Activated naive CD4-positive, alpha-beta T cell treated with anti-CD3 and anti-CD28 coated beads, Interleukin-2, amount 10 ng/mL, durations not matched to agents 7 days and 5 days (primary cell): Measurements from ENCODE around the gene COL25A1.
"Not testable (repeated sequence)": the region's sequence is repeated elsewhere in the genome, so short reads cannot be mapped to it uniquely, and the experiment has no call there.

Experiments used
- CTCF ChIA-PET: fragments of 350-600 bp; sonication (Branson Sonifier 250); formaldehyde crosslinking; loops from one replicate; lab custom pipeline; 2021; ENCODE audit warnings: antibody characterized with exemption; lab: Charles Lee
- DNase-seq: peaks from one replicate; pipeline ENCODE4 v3.0.0-alpha.2; 2020
- H3K27ac Mint-ChIP-seq: one replicate; pipeline ENCODE4 v1.8.0; 2021; ENCODE audit warnings: mild to moderate bottlenecking, moderate library complexity, mixed read lengths
- H3K27me3 Mint-ChIP-seq: one replicate; pipeline ENCODE4 v1.8.0; 2021; ENCODE audit warnings: mild to moderate bottlenecking, mixed read lengths
- H3K36me3 Mint-ChIP-seq: one replicate; pipeline ENCODE4 v1.8.0; 2021; ENCODE audit warnings: mixed read lengths
- H3K4me1 Mint-ChIP-seq: one replicate; pipeline ENCODE4 v1.8.0; 2021; ENCODE audit warnings: mixed read lengths
- H3K4me3 Mint-ChIP-seq: one replicate; pipeline ENCODE4 v1.8.0; 2021; ENCODE audit warnings: mild to moderate bottlenecking, moderate library complexity, mixed read lengths
- H3K9me3 Mint-ChIP-seq: one replicate; pipeline ENCODE4 v1.8.0; 2021; ENCODE audit warnings: mixed read lengths

COL25A1 gene

DNA sequence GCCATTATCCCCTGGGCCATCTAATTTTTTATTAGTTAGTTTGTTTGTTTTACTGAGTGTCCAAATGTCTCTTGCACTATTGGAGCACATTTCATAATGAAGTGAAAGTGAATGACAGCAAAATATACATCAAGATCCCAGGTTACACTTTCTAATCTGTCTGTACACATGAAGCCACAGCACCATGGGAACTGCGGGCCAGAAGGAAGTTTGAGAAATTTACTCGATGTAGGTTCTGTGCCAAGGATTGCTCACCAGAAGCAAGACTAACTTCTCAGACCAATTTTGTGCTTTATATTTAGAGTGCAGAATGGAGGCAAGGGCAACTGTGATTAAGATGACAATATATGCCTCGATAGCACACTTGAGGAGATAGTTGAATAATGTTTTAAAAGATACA lies 258.0 kb downstream of the COL25A1 start:
- H3K36me3 Mint-ChIP-seq: no peaks in the 10 kb centered on the region
- no peak for DNase-seq
- peaks cover 12% of the 10 kb centered on the region for H3K4me1 Mint-ChIP-seq
- H3K27me3 Mint-ChIP-seq: no peaks in the 10 kb centered on the region
- H3K27ac Mint-ChIP-seq: no peak overlapping the region
- H3K4me3 Mint-ChIP-seq: no peak overlapping the region
- CTCF ChIA-PET: no interaction called here
- H3K9me3 Mint-ChIP-seq: no peaks in the 10 kb centered on the region

DNA sequence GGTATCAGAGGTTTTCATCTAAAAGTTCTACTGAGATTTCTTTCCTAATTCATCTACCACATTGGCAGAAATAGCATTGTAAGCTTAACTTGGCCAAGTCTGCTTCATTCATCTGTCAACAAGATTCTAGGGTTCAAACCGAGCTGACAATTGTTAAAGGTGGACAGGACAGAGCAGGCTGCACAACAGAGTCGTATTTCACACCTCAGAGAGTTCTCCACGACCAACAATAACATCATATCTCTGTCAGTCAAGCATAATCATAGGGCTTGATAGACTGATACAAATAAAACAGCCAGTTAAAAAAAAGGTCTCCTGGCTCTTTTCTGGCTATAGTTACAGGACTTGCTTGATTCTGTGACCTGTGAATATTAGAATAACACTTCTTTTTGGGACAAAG lies 259.2 kb downstream of the COL25A1 start:
- Mint-ChIP-seq H3K9me3 (no peaks in the 10 kb centered on the region), H3K4me1 (peaks cover 12% of the 10 kb centered on the region), H3K27ac (no peak overlapping the region), H3K27me3 (no peaks in the 10 kb centered on the region), H3K4me3 (no peak overlapping the region), H3K36me3 (no peaks in the 10 kb centered on the region)
- CTCF ChIA-PET: no interaction called here
- no peak for DNase-seq

DNA sequence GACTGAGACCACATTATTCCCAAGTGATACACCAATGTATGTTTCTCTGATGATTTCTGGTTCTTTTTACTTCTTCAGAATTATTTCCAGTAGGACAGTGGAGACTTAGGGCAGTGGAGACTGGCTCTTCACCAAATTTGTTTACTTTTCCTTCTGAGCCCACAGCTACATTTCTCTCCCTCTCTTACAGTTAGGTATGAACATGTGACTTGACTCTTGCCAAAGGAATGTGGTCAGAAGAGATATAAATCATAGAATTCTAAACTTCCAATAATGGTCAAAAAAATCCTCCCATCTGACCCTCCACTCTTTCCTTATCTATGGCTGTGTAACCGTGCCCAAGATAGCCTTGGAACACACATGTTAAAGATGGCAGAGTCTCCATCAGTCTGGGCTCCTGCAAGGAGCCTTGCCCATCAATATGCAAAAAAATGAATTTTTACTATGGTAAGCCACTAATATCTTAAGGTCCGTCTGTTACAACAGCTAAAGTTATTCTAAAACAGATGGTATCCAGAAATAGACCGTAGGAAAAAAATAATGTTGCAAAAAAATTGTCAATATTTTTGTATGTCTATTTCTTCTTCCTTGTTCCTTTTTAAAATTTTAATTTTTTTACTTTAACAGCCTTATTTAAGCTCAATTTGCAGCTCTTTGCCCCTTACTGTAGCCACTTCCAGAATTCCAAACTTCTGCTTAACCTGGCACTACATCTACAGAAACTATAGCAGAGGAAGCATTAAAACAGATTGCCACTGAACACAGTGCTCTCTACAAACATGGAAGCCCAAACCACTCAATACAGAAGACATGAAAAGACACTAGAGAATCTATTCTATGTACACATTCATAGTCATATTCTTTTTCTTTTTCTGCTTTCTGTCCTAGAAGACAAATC lies 260.7 kb downstream of the COL25A1 start:
- no peak for DNase-seq
- CTCF ChIA-PET: no interaction called here
- H3K27ac Mint-ChIP-seq: no peak overlapping the region
- peaks cover 5% of the 10 kb centered on the region for H3K4me1 Mint-ChIP-seq
- H3K4me3 Mint-ChIP-seq: no peak overlapping the region
- H3K36me3 Mint-ChIP-seq: no peaks in the 10 kb centered on the region
- H3K9me3 Mint-ChIP-seq: no peaks in the 10 kb centered on the region
- H3K27me3 Mint-ChIP-seq: peaks cover 3% of the 10 kb centered on the region

DNA sequence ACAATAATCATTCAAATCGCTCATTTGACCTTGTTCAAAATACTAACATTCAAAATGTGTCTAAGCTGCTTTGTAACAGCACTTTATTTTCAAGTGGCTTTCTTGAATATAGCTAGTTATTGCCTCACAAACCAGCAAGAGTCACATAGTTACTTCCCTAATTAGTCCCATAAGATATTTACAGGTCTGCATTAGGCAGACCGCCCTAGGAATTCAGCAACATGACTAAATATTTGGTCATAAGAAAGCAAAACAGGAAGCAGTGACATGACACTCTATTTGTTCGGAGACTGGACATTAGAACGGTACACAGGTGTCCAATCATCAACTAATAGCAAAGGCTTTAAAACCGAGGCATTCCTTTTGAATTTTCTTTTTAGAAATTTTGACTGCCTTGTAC lies 262.0 kb downstream of the COL25A1 start:
- Mint-ChIP-seq H3K27ac (no peak overlapping the region), H3K4me1 (no peaks in the 10 kb centered on the region), H3K4me3 (no peak overlapping the region), H3K9me3 (no peaks in the 10 kb centered on the region), H3K27me3 (peaks cover 3% of the 10 kb centered on the region), H3K36me3 (no peaks in the 10 kb centered on the region)
- CTCF ChIA-PET: no interaction called here
- DNase-seq: no peak

DNA sequence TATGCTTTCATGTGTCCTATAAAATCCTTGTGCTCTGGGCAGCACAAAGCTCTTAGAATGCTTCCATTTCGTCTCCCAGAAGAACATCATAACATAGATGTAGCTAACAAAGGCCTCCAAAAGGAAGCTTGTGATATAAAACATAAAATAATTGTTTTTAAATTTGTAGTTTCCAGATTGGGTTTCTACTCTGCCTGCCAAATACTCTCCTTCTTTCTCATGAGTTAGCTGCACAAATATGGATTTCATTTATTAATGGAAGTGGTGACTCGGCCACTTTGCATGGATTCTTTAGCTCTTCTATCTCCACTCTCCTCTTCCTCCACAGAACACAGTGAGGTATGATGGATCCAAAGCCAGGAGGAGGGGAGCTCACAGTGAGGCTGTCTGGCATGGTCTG lies 265.4 kb downstream of the COL25A1 start:
- Mint-ChIP-seq H3K9me3 (no peaks in the 10 kb centered on the region), H3K27me3 (peaks cover 3% of the 10 kb centered on the region), H3K36me3 (no peaks in the 10 kb centered on the region), H3K27ac (no peak overlapping the region), H3K4me3 (no peak overlapping the region), H3K4me1 (no peaks in the 10 kb centered on the region)
- CTCF ChIA-PET: no interaction called here
- DNase-seq: no peak

DNA sequence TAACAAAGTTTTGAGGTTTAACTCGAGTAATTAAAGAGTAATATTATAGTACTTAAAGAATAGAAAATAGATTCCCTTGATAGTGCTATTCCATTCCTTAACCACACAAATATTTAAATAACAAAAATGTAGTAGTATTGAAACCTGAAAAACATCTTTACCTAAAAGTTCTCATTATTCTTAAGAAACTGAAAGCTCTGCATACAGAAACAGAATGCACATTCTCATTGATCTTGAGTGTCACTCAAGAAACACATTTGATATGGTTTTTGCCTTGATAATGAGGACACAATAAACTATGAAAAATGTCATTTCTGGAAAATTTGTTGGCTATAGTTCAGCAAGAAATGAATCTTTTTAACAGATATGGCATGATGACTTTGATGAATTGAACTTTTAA lies 268.5 kb downstream of the COL25A1 start:
- Mint-ChIP-seq H3K9me3 (no peaks in the 10 kb centered on the region), H3K4me3 (no peak overlapping the region), H3K4me1 (no peaks in the 10 kb centered on the region), H3K27ac (no peak overlapping the region), H3K27me3 (peaks cover 3% of the 10 kb centered on the region), H3K36me3 (no peaks in the 10 kb centered on the region)
- DNase-seq: no peak
- CTCF ChIA-PET: no interaction called here

DNA sequence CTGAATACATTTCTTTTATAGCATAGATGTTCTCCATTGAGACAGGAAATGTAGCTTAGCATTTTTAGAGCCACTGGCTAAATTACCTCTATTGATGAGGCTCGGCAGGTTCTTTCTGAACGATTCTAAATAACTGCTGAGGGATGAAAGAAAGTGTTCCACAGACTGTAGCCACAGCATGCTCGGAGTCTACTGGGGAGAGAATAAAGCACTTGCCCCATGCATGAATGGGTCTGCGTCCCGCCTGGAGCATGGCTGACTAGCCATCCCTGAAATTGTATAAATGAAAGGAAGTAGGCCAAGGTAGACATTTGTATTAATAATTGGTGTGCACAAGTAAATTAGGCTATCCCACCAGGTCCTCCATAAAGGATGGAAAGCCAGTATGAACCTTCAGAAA lies 269.8 kb downstream of the COL25A1 start:
- CTCF ChIA-PET: no interaction called here
- no peaks in the 10 kb centered on the region for H3K36me3 Mint-ChIP-seq

DNA sequence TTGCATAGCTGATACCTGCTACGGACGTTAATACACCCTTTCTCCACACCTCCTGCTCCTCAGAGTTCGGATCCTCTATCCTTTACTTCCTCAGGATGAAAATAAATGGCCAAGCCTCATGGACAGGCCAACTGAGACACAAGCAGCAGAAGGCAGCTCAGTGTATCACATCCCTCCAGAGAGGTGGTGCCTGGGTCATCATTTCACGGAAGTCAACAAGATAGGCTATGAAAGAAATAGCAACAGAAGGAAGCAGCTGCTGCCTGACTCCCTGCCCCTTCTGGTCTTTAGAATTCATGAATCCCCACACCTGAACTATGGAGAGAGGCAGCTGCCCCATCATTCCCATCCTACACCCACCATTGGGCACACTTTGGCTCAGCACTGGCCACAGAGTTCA lies 272.5 kb downstream of the COL25A1 start:
- no peaks in the 10 kb centered on the region for H3K36me3 Mint-ChIP-seq
- no peaks in the 10 kb centered on the region for H3K4me1 Mint-ChIP-seq
- no peak overlapping the region for H3K27ac Mint-ChIP-seq
- no peaks in the 10 kb centered on the region for H3K27me3 Mint-ChIP-seq
- DNase-seq: no peak
- no peaks in the 10 kb centered on the region for H3K9me3 Mint-ChIP-seq
- H3K4me3 Mint-ChIP-seq: no peak overlapping the region
- CTCF ChIA-PET: no interaction called here

More for the DNA sequence above, 269.8 kb downstream of the COL25A1 start:
- Mint-ChIP-seq H3K27ac (no peak overlapping the region), H3K4me1 (no peaks in the 10 kb centered on the region), H3K4me3 (no peak overlapping the region), H3K9me3 (no peaks in the 10 kb centered on the region), H3K27me3 (peaks cover 3% of the 10 kb centered on the region)
- no peak for DNase-seq

DNA sequence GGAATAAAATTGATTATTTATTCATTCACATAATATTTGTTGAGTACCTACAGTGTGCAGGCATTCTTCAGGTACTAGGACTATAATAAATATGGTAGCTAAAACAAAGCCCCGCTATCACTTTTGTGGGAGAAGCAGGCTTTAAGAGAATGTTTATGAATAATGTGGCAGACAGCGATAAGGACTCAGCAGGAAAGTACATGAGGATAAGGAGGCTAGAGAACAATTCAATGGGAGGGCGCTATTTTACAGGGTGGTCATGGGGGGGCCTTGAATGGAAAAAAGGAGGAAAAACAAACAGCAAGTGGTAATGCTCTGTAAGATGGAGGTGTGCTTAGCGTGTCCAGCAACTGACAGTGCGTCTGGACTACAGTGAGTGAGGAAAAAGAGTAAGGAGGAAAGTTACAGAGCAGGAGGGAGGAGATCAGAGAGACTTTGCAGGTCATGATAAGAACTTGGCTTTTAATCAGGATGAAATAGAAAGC lies 275.4 kb downstream of the COL25A1 start:
- Mint-ChIP-seq H3K27me3 (peaks cover 4% of the 10 kb centered on the region), H3K27ac (no peak overlapping the region), H3K4me1 (no peaks in the 10 kb centered on the region), H3K9me3 (peaks cover 2% of the 10 kb centered on the region), H3K4me3 (no peak overlapping the region), H3K36me3 (no peaks in the 10 kb centered on the region)
- CTCF ChIA-PET: no interaction called here
- no peak for DNase-seq

DNA sequence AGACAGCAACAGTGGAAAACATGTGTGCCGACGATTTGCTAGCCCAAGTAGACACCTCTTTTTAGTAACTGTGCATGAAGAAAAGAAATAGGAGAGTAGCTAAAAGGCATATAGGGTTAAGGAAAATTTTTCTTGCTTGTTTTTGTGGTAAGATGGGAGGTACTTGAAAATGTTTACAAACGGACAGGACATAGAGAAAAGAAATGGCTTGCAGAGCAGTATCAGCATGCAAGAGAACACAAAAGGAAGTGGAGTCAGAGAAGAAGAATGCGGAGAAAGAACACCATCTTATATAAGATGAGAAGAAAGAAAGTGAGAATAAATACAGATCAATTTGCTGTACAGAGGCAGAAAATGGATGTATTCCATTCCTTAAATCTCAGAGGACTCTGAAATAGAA lies 275.9 kb downstream of the COL25A1 start:
- H3K27ac Mint-ChIP-seq: no peak overlapping the region
- peaks cover 4% of the 10 kb centered on the region for H3K27me3 Mint-ChIP-seq
- no peaks in the 10 kb centered on the region for H3K4me1 Mint-ChIP-seq
- H3K36me3 Mint-ChIP-seq: peaks cover 2% of the 10 kb centered on the region
- CTCF ChIA-PET: no interaction called here
- peaks cover 7% of the 10 kb centered on the region for H3K9me3 Mint-ChIP-seq
- H3K4me3 Mint-ChIP-seq: no peak overlapping the region
- no peak for DNase-seq

DNA sequence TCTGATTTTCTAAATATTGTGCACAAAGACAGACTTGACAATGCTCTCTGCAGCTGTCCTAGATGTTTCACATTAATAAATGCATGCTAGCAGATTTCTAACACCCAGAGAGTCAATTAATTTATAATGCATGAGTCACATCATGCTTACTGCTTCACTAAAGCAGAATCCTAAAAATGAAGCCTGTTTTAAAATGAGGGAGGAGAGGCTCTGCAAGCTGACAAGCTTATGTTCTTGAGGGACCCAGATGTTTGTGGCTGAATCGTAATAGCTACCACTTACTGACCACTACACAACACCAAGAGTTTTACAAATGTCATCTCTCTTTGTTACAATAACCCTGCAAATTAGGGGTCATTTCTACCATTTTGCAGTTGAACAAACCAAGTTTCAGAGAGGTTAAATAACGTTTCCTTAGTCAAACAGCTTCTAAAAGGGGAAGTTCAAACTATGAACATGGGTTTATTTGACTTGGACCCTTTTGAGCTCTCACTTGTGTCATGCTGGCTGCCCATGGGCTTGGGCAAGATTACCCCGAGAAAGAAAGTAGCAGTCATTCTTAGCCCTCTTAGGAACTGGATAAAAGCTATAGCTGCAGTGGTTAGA lies 276.9 kb downstream of the COL25A1 start:
- peaks cover 12% of the 10 kb centered on the region for H3K9me3 Mint-ChIP-seq
- H3K27ac Mint-ChIP-seq: no peak overlapping the region
- H3K4me1 Mint-ChIP-seq: no peaks in the 10 kb centered on the region
- CTCF ChIA-PET: no interaction called here
- no peak for DNase-seq
- peaks cover 2% of the 10 kb centered on the region for H3K36me3 Mint-ChIP-seq
- peaks cover 4% of the 10 kb centered on the region for H3K27me3 Mint-ChIP-seq
- no peak overlapping the region for H3K4me3 Mint-ChIP-seq

DNA sequence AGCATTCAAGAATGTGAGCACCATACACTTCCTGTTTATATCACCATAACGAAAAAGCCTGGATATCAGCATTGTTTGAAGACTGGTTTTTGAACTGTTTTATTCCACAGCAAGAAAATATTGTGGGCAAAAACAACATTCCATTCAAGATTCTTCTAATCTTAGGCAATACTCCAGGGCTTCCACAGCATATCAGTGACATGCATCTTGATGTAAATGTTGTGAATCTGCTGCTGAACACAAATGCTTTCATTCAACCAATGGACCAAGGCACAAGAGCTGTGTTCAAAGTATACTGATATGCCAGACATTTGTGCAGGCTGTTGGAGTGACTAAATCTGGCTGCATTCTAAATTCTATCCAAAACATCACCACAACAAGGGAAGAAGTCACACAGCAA lies 279.5 kb downstream of the COL25A1 start:
- no peak overlapping the region for H3K27ac Mint-ChIP-seq
- peaks cover 12% of the 10 kb centered on the region for H3K9me3 Mint-ChIP-seq
- peaks cover 2% of the 10 kb centered on the region for H3K36me3 Mint-ChIP-seq
- H3K4me1 Mint-ChIP-seq: no peaks in the 10 kb centered on the region
- H3K4me3 Mint-ChIP-seq: no peak overlapping the region
- H3K27me3 Mint-ChIP-seq: peaks cover 4% of the 10 kb centered on the region
- DNase-seq: no peak
- CTCF ChIA-PET: no interaction called here

DNA sequence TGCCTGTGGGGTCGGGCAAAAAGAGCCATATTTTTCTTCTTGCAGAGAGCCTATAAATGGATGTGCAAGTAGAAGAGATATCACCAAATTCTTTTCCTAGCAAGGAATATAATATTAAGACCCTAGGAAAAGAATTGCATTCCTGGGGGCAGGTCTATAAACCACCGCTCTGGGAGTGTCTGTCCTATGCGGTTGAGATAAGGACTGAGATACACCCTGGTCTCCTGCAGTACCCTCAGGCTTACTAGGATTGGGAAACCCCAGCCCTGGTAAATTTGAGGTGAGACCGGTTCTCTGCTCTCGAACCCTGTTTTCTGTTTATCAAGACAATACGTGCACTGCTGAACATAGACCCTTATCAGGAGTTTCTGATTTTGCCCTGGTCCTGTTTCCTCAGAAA lies 280.8 kb downstream of the COL25A1 start:
- H3K27ac Mint-ChIP-seq, H3K27me3 Mint-ChIP-seq, H3K4me3 Mint-ChIP-seq, H3K4me1 Mint-ChIP-seq, H3K36me3 Mint-ChIP-seq, DNase-seq, CTCF ChIA-PET: not testable (repeated sequence)
- H3K9me3 Mint-ChIP-seq: peaks cover 12% of the 10 kb centered on the region

DNA sequence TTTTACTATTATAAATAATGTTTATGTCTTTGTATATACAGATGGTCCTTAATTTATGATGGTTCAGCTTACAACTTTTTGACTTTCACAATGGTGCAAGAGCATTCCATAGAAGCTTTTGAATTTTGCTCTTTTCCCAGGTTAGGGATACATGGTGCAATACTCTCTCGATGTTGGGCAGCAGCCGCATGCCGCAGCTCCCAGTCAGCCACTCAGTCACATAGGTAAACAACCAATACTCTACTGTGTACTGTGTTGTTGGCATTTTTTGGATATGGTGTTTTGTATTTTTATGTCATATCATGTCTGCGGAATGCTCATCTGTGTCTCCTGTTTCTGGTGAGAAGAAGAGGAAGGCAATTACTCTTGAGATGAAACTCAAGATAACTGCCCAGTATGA lies 281.6 kb downstream of the COL25A1 start:
- DNase-seq: no peak
- H3K27me3 Mint-ChIP-seq: peaks cover 15% of the 10 kb centered on the region
- H3K9me3 Mint-ChIP-seq: peaks cover 12% of the 10 kb centered on the region
- H3K4me3 Mint-ChIP-seq: no peak overlapping the region
- H3K4me1 Mint-ChIP-seq: no peaks in the 10 kb centered on the region
- peaks cover 2% of the 10 kb centered on the region for H3K36me3 Mint-ChIP-seq
- no peak overlapping the region for H3K27ac Mint-ChIP-seq
- CTCF ChIA-PET: no interaction called here

DNA sequence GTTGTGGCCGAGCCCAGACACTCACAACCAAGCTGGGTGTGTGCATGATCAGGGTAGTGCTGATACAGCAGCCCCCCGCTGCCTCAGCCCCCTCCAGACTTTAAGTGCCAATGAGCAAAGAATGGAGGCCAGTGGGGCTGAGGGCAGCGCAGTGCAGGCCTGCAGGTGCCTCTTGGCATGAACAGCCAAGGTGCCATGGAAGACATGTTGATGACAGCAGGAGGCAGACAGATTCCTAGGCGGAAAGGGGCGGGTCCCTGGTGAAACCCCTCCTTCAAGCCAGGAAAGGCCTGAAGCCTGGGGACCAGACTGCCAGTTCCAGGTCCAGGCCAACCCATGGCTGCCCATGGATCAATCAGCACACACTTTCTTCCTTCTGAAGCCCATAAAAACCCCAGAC lies 286.3 kb downstream of the COL25A1 start:
- CTCF ChIA-PET: no interaction called here
- H3K27ac Mint-ChIP-seq: no peak overlapping the region
- no peak for DNase-seq
- peaks cover 11% of the 10 kb centered on the region for H3K27me3 Mint-ChIP-seq
- no peak overlapping the region for H3K4me3 Mint-ChIP-seq
- peaks cover 3% of the 10 kb centered on the region for H3K4me1 Mint-ChIP-seq
- H3K36me3 Mint-ChIP-seq: no peaks in the 10 kb centered on the region
- peaks cover 11% of the 10 kb centered on the region for H3K9me3 Mint-ChIP-seq
